HG02798 (cell line): Measurements from ENCODE around the gene SLC5A4.

Experiments
- ATAC-seq: cut with Tn5 transposase; IDR thresholded peaks from one replicate; pipeline ENCODE4 v1.9.1; 2021; ENCODE audit warnings: mild to moderate bottlenecking; ENCODE audit not compliant: unreplicated experiment, poor library complexity

SLC5A4 gene

GRCh38 chr22:32236970-32237369 is 18.2 kb downstream of the SLC5A4 start:
- ATAC-seq: no peak

- no peak for ATAC-seq
These were observed 22.1 kb downstream of the SLC5A4 start for GRCh38 chr22:32233091-32233490.

GRCh38 chr22:32232191-32232830 is 22.8 kb downstream of the SLC5A4 start:
- ATAC-seq: no peak

- ATAC-seq: no peak
These were observed 28.6 kb downstream of the SLC5A4 start for GRCh38 chr22:32226326-32227104.

- ATAC-seq: no peak
These were observed 32.2 kb downstream of the SLC5A4 start for GRCh38 chr22:32222991-32223390.

GRCh38 chr22:32219026-32219425 is 36.1 kb downstream of the SLC5A4 start:
- ATAC-seq: no peak

GRCh38 chr22:32218470-32218869 is 36.7 kb downstream of the SLC5A4 start:
- no peak for ATAC-seq

GRCh38 chr22:32217465-32217864 is 37.7 kb downstream of the SLC5A4 start:
- ATAC-seq: no peak

- ATAC-seq: no peak
These were observed 38.2 kb downstream of the SLC5A4 start for GRCh38 chr22:32216911-32217310.

- no peak for ATAC-seq
These were observed 44.1 kb downstream of the SLC5A4 start for GRCh38 chr22:32211011-32211410.

GRCh38 chr22:32208681-32209080 is 46.5 kb downstream of the SLC5A4 start:
- no peak for ATAC-seq

GRCh38 chr22:32207971-32208480 is 47.1 kb downstream of the SLC5A4 start:
- no peak for ATAC-seq

- no peak for ATAC-seq
These were observed 48.1 kb downstream of the SLC5A4 start for GRCh38 chr22:32206774-32207758.

GRCh38 chr22:32205974-32206773 is 49.0 kb downstream of the SLC5A4 start:
- no peak for ATAC-seq

- ATAC-seq: no peak
These were observed 50.1 kb downstream of the SLC5A4 start, which contains the start of gene RFPL2 for GRCh38 chr22:32204856-32205722. TSS of gene RFPL2 (minus strand) at chr22:32205073. CDS start at chr22:32202451, 2,622 bp downstream.

- ATAC-seq: no peak
These were observed 50.9 kb downstream of the SLC5A4 start for GRCh38 chr22:32204040-32204855.

GRCh38 chr22:32203181-32204039 is 51.7 kb downstream of the SLC5A4 start:
- ATAC-seq: no peak
